Activated T-cell treated with anti-CD3 and anti-CD28 coated beads, Interleukin-2, amount 50 U/mL, for 48 hours (primary cell): ENCODE results near the gene AHNAK.
"Not testable (repeated sequence)": the region's sequence is repeated elsewhere in the genome, so short reads cannot be mapped to it uniquely, and the experiment has no call there.

Experiments used
- DNase-seq, 2 experiments: peaks; one replicate each; pipeline ENCODE4 v3.0.0-alpha.2; 2020

AHNAK gene

DNA sequence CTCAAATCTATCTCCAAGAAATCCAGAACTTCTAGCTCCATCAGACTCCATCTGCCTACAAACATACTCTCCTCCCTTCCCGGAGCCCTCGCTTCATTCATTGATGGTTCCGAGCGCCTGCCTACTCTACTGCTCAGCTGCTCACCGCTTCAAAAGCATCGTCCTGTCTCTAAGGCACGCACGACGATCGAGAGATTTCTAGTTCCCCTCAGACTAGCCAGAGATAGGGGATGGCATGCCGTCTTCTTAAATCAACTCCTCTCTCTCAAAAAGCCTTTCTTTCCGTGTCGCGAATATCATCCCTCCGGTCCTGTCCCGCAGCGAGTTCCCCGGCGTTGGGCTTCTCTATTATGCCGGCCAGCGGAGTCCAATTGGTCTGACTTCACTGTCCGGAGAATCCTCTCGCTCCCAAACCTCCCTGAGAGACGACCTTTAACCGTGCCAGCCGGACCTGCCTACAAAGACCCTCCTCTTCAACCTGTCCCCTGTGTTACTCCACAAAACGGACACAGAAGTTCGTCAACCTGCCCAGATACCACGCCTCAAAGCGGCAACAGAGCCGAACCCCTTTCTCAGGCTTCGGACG, 26.5 kb upstream of the AHNAK start:
- no peak for DNase-seq

- DNase-seq: no peak
These were observed 25.8 kb upstream of the AHNAK start for GRCh38 chr11:62572431-62572830.

DNA sequence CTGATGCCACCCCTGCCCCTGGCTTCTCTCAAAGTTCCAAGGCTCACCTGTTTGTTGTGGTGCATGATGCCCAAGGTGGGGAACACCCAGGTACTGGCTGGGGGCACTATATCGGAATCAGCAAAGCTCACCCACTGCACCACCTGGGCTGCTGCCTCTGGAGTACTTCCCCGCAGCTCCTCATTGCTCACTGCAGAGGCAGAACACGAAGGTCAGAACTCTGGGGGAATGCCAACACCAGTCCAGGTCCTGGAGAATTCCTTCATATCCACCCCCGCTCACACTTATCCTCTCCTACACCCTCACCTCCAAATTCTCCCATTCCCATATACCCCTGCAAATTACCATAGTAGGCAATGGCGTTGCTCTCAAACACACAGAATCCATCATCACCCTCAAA, 24.9 kb upstream of the AHNAK start:
- not testable (repeated sequence) for DNase-seq

- not testable (repeated sequence) for DNase-seq
These were observed 24.3 kb upstream of the AHNAK start for GRCh38 chr11:62570903-62571302.

- no peak for DNase-seq
These were observed 23.0 kb upstream of the AHNAK start for GRCh38 chr11:62569611-62570010.

DNA sequence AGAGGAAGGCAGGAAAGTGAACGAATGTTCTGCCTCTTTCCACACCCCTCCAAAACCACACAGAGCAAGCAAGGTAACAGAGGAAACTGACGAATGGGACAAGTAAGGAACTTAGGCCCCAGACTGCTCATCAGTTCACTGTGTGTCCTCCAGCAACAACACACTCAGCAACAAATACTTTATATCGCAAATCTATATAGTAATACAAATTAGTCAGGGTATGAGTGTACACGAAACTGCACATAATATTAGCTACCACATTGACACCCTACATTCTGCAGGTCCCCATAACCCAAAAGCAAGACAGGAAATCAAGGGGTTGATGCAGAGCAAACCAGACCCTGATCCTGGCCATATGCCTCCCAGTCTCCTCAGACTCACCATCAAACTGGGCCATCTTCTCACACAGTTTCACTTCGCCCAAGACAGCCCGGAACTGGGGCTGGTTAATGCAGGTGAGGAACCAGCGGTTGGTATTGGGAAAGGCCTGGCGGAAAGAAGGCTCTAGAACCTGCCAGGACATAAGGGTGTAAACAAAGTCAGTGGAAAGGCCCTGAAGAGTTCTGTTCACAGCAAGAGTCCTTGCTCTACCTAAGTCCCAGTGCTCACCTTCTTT, 20.5 kb upstream of the AHNAK start:
- DNase-seq: no peak

GRCh38 chr11:62566247-62566646, 19.6 kb upstream of the AHNAK start:
- DNase-seq: no peak

- no peak for DNase-seq
These were observed 18.6 kb upstream of the AHNAK start for GRCh38 chr11:62565100-62565802.

- DNase-seq: not testable (repeated sequence)
These were observed 15.1 kb upstream of the AHNAK start for GRCh38 chr11:62561677-62562230.

GRCh38 chr11:62560566-62561103, 14.0 kb upstream of the AHNAK start:
- peak; percentile 77 to 81 for DNase-seq

- DNase-seq: not testable (repeated sequence)
These were observed 13.0 kb upstream of the AHNAK start for GRCh38 chr11:62559626-62560025.

DNA sequence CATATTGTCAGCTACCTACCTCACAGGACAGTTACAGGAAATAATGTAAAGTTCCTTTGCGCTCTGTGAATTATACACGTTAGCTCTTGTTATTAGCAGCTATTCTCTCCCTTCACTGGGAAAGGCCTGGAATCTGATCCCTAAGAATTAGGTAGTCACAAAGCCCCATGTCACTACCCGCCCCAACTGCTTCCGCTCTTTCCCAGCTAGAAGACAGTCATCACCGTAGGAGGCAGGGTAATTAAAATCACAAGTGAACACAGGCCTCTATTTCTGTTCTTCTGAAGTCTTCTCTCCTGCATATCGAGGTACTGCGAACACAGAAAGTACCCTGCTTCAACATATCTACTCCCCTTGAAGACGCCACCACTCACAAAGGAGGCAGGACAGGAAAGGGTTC, 12.6 kb upstream of the AHNAK start:
- no peak for DNase-seq

DNA sequence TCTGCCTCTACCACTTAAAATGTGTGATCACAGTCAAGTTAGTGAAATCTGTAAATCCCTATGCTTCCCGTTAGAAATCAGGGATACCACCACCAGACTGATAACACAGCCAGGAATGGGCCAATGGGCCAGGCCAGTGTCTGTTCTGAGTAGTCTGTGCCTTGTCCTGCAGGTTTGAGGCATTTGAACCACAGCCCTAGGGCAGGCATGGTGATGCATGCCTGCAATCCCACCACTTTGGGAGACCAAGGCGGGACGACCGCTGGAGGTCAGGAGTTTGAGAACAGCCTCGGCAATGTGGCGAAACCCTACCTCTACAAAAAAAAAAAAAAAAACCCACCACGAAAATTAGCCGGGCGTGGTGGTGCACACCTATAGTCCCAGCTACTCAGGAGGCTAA, 12.1 kb upstream of the AHNAK start:
- no peak for DNase-seq

DNA sequence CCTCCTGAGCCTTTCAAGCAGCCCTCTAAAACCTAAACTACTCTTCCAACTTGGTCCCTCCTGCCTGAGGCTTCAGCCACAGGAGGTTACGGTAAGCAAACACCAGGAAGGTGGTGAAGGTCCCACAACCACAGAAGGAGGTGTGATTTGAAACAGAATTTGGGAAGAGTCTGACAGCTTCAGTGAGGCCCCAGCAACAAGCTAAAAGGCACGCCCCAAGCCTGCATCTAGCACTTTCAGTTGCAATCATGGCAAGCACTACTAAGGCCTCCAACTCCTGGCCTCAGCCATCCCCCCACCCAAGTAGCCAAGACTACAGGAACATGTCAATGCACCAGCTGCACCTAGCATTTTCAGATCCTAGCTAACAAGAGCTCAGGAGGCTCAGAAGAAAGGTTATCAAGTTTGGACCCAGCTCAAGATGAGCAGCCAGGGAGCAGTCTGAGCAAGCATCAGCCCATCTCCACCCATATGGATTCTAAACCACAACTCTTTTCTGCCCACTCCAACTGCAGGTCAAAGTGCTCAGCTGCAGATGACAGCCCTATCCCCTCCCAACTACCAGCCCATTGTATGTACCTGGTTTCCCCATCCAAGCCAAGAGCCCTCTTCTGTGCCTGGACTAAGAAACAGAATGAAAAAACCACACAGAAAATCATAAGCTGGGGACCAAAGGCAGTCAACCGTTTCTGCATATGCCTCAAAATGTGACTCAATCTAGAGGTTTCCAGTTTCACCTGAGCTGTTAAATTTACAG, 10.4 kb upstream of the AHNAK start:
- no peak for DNase-seq

DNA sequence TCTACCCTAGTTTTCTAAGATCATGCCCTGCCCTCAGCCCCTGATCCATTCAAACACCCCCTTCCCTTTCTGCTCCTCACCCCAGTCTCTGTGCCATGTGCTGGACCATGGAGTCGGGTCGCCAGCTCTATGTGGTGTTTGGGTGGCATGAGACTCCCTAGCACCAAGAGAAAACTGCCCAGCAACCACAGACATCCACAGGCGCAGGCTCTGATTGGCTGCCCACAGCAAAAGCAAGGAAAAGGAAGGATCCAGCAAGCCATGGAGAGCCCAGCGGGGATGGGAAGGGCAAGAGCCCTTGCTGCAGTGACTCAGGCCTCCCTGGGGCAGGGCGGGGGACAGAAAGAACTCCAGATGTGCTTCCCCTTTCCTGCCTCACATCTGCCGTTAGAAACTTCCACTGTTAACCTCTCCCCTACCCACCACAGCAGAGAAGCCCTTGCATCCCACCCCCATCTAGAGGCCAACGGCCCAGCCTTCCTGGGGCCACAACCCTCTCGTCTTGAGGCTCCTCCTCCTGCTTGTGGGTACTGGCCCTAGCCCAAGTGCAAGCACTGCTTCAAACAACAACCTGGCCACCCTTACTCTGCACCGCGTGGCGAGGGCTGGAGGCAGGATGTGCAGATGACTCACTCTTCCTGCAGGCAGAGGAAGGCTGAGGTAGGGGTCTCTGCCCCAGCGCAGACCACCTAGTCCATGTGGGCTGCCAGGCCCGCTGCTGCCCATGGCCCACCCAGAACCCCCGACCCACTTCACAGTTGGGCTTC, 9.7 kb upstream of the AHNAK start:
- peak; percentile 88 to 89 for DNase-seq

DNA sequence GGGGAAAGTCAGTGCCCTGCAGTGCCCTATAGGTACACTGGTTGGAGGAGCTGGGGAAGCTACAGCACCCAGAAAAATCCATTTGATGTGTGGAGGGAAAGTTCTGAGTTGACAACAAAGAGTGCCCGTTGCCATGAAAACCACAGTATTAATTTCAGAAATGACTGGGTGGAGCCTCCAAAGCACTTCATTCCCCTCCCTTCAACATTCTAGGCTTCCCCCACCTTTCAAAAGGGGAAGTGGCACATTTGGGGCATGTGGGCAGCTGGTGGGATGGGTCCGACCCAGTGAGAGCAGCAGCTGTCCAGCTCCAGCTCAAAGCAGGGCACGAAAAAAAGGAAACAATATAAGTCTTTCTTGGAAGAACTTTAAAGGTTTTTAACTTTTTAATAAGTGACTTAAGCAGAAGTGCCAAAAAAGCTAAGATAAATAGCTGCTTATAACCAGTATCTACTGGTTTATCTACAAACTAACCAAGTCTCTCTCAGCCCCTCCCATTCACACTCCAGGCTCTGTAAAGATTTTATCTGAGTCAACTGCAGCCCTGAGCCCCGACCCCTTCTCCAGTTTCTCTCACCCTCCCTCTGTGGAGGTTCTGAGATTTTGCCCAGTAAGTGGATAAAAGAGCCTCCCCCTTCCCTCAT, 9.0 kb upstream of the AHNAK start:
- DNase-seq: peak; percentile 69 to 74

DNA sequence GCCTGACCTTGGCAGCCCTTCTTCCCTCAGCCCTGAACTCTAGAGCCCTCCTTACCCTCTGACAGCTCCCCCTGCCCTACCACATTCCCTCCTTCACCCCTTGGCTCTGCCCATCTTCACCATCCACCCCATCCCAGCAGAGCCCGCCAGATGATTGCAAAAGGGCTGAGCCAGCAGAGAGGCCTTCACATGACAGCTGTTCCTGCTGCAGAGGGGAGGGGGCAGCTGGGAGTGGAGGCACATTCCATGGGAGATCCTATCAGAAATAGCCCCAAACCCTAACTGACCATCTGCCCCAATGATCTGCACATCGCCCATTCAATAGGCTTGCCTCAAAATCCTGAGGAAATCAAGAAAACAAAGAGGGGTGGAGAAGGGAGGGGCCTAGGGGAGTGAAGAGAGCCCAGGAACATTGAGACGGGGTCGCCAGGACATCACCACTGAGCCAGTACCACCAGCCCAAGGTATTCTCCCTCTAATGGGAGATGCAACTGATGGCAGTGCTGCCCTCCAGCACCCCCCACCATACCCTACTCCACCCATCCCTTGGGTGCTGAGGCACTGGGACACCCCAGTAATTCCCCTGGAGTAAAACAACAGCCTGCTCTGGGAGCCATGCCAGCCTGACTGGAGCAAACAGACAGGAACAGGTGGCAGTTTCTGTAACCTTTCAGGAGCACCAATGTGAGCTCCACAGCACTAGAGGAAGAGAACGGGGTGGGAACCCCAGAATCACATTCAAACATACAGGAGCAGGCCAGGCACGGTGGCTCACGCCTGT, 8.0 kb upstream of the AHNAK start:
- DNase-seq: no peak

GRCh38 chr11:62553839-62554361, 7.3 kb upstream of the AHNAK start:
- DNase-seq: no peak

GRCh38 chr11:62553080-62553838, 6.7 kb upstream of the AHNAK start:
- DNase-seq: peak; percentile 53 to 57
